GM18508 (cell line): Measurements from ENCODE around the gene MMRN2.

Experiments
- ATAC-seq: cut with Tn5 transposase; IDR thresholded peaks from one replicate; pipeline ENCODE4 v1.9.1; 2021; ENCODE audit warnings: moderate number of reproducible peaks; ENCODE audit not compliant: insufficient read depth, unreplicated experiment

Gene MMRN2

GRCh38 chr10:86970982-86971231, 13.5 kb upstream of the MMRN2 start:
- no peak for ATAC-seq

GRCh38 chr10:86970162-86970981, 13.0 kb upstream of the MMRN2 start:
- no peak for ATAC-seq

- no peak for ATAC-seq
Observed at GRCh38 chr10:86969421-86970041, 12.1 kb upstream of the MMRN2 start.

GRCh38 chr10:86968994-86969355, 11.6 kb upstream of the MMRN2 start:
- ATAC-seq = no peak

GRCh38 chr10:86968271-86968993, 11.0 kb upstream of the MMRN2 start, which contains the start of gene ADIRF:
TSS of gene ADIRF (plus strand) at chr10:86968482. CDS start at chr10:86968545, 63 bp downstream.
- no peak for ATAC-seq

GRCh38 chr10:86967481-86967941, 10.1 kb upstream of the MMRN2 start:
- no peak for ATAC-seq

GRCh38 chr10:86965986-86966654, 8.7 kb upstream of the MMRN2 start:
- ATAC-seq = no peak

GRCh38 chr10:86964847-86965190, 7.4 kb upstream of the MMRN2 start:
- ATAC-seq = no peak

GRCh38 chr10:86964061-86964846, 6.8 kb upstream of the MMRN2 start:
- ATAC-seq = no peak

GRCh38 chr10:86963341-86963919, 6.0 kb upstream of the MMRN2 start:
- ATAC-seq = no peak

GRCh38 chr10:86962981-86963310, 5.5 kb upstream of the MMRN2 start:
- ATAC-seq = no peak

GRCh38 chr10:86962136-86962980, 4.9 kb upstream of the MMRN2 start:
- no peak for ATAC-seq

- no peak for ATAC-seq
Observed at GRCh38 chr10:86961481-86962091, 4.2 kb upstream of the MMRN2 start.

- ATAC-seq = no peak
Observed at GRCh38 chr10:86960863-86961434, 3.5 kb upstream of the MMRN2 start.

GRCh38 chr10:86960003-86960862, 2.8 kb upstream of the MMRN2 start:
- peak; percentile 64 for ATAC-seq

- no peak for ATAC-seq
Observed at GRCh38 chr10:86959737-86960002, 2.3 kb upstream of the MMRN2 start.

- no peak for ATAC-seq
Observed at GRCh38 chr10:86958901-86959736, 1.7 kb upstream of the MMRN2 start.
